Measurements from ENCODE around the gene COA1. TPM values are rescaled to one million over a fixed set of nuclear protein-coding genes. Genes with fewer than 3 reads are reported as not detected.
A peak's percentile ranks its signal among the peaks of the same experiment; 100 is the strongest.

The COA1 gene
- total and polyA plus RNA-seq, 2 experiments from 2014 or later = 53.4 to 59.5 TPM

GRCh38 chr7:43650457-43651052 is 78.8 kb downstream of the COA1 start:
- Histone ChIP-seq H2AFZ (no peak overlapping the region), H3K4me1 (ENCODE audit: insufficient read depth) (peaks cover 55% of the 10 kb centered on the region), H3K9ac (peak overlapping the region; percentile 84), H3K79me2 (ENCODE audit: insufficient read depth) (peaks cover 44% of the 10 kb centered on the region), H3K4me3 (peak overlapping the region; percentile 36), H3K9me3 (ENCODE audit: low read depth) (no peaks in the 10 kb centered on the region), H4K20me1 (ENCODE audit: insufficient read depth) (no peaks in the 10 kb centered on the region), H3K27me3 (replicated peaks; ENCODE audit: insufficient read depth) (no peaks in the 10 kb centered on the region), H3K27ac (peak overlapping the region; percentile 99), H3F3A (ENCODE audit: insufficient read depth) (peaks cover 55% of the 10 kb centered on the region), H3K36me3 (ENCODE audit: low read depth) (no peaks in the 10 kb centered on the region), H3K4me2 (ENCODE audit: unreplicated experiment) (peak overlapping the region; percentile 75), H3K9me2 (ENCODE audit: insufficient read depth) (no peaks in the 10 kb centered on the region)
- in situ Hi-C loops (cut with MboI) = no loop called here
- 11 to 17% methylated on average over 9 of the region's 9 CpGs for WGBS, 2 experiments (ENCODE audit: low coverage in 1 of 2, low lambda C conversion rate in 2 of 2, missing lambda C conversion rate in 2 of 2)
- TF ChIP-seq EZH2 (IDR thresholded peaks at IDR 0.05; ENCODE audit: insufficient read depth, poor library complexity, severe bottlenecking) (no peak), EZH2phosphoT487 (IDR thresholded peaks at IDR 0.05; ENCODE audit: insufficient read depth, low read depth) (no peak)
- DNase-seq = peak; percentile 91

DNA sequence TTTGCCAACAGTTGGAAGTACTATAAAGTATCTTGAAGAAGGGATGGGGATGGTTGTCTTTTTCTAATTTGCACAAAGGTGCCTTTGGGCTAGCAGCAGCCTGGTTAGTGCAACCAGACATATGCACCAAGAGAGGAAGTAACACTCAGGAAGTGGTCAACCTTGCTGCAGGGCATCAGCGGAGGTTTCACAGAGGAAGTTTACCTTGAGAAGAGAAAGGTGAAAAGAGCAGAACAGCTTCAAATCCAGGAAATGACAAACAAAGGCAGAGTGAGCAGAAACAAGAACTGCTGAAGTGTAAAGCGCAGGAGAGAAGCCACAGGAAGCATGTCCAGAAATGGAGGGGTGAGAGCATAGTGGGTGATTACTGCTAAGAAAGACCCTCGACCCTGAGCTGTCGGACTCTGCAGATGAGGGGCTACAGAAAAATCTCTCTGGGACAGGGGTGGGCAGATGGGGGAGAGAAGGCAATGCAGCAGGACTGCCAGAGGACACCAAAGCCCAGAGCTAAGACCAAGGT is 79.5 kb downstream of the COA1 start:
- H3K9me3 ChIP-seq (ENCODE audit: low read depth) = no peaks in the 10 kb centered on the region
- in situ Hi-C loops (cut with MboI) = no loop called here
- peak overlapping the region; percentile 99 for H3K27ac ChIP-seq
- peaks cover 61% of the 10 kb centered on the region for H3F3A ChIP-seq (ENCODE audit: insufficient read depth)
- TF ChIP-seq EZH2 (IDR thresholded peaks at IDR 0.05; ENCODE audit: insufficient read depth, poor library complexity, severe bottlenecking) (no peak), EZH2phosphoT487 (IDR thresholded peaks at IDR 0.05; ENCODE audit: insufficient read depth, low read depth) (no peak)
- 68 to 72% methylated on average over 4 of the region's 4 CpGs for WGBS, 2 experiments (ENCODE audit: low coverage in 1 of 2, low lambda C conversion rate in 2 of 2, missing lambda C conversion rate in 2 of 2)
- no peak overlapping the region for H2AFZ ChIP-seq
- H3K36me3 ChIP-seq (ENCODE audit: low read depth) = no peaks in the 10 kb centered on the region
- H3K9me2 ChIP-seq (ENCODE audit: insufficient read depth) = no peaks in the 10 kb centered on the region
- peak overlapping the region; percentile 75 for H3K4me2 ChIP-seq (ENCODE audit: unreplicated experiment)
- H3K4me1 ChIP-seq (ENCODE audit: insufficient read depth) = peaks cover 58% of the 10 kb centered on the region
- no peaks in the 10 kb centered on the region for H3K27me3 ChIP-seq (replicated peaks; ENCODE audit: insufficient read depth)
- H3K4me3 ChIP-seq = peak overlapping the region; percentile 36; the same call in 1 of the 2 replicates
- DNase-seq = no peak
- H3K9ac ChIP-seq = peak overlapping the region; percentile 84
- H3K79me2 ChIP-seq (ENCODE audit: insufficient read depth) = peaks cover 38% of the 10 kb centered on the region
- H4K20me1 ChIP-seq (ENCODE audit: insufficient read depth) = no peaks in the 10 kb centered on the region

GRCh38 chr7:43648473-43649406 is 80.6 kb downstream of the COA1 start:
- TF ChIP-seq EZH2phosphoT487 (IDR thresholded peaks at IDR 0.05; ENCODE audit: insufficient read depth, low read depth) (no peak), EZH2 (IDR thresholded peaks at IDR 0.05; ENCODE audit: insufficient read depth, poor library complexity, severe bottlenecking) (no peak)
- H2AFZ ChIP-seq = no peak overlapping the region
- peak; percentile 73 for DNase-seq
- H3K4me1 ChIP-seq (ENCODE audit: insufficient read depth) = peaks cover 58% of the 10 kb centered on the region
- in situ Hi-C loops (cut with MboI) = no loop called here
- no peaks in the 10 kb centered on the region for H3K36me3 ChIP-seq (ENCODE audit: low read depth)
- H3K9me3 ChIP-seq (ENCODE audit: low read depth) = no peaks in the 10 kb centered on the region
- peak overlapping the region; percentile 75 for H3K4me2 ChIP-seq (ENCODE audit: unreplicated experiment)
- H3K27ac ChIP-seq = peak overlapping the region; percentile 99
- H3F3A ChIP-seq (ENCODE audit: insufficient read depth) = peaks cover 67% of the 10 kb centered on the region
- H3K79me2 ChIP-seq (ENCODE audit: insufficient read depth) = peaks cover 28% of the 10 kb centered on the region
- H3K4me3 ChIP-seq = peak overlapping the region; percentile 33
- no peaks in the 10 kb centered on the region for H3K27me3 ChIP-seq (replicated peaks; ENCODE audit: insufficient read depth)
- H3K9me2 ChIP-seq (ENCODE audit: insufficient read depth) = no peaks in the 10 kb centered on the region
- H4K20me1 ChIP-seq (ENCODE audit: insufficient read depth) = no peaks in the 10 kb centered on the region
- WGBS, 2 experiments (ENCODE audit: low coverage in 1 of 2, low lambda C conversion rate in 2 of 2, missing lambda C conversion rate in 2 of 2) = 7 to 8% methylated on average over 8 of the region's 8 CpGs
- peak overlapping the region; percentile 84 for H3K9ac ChIP-seq

DNA sequence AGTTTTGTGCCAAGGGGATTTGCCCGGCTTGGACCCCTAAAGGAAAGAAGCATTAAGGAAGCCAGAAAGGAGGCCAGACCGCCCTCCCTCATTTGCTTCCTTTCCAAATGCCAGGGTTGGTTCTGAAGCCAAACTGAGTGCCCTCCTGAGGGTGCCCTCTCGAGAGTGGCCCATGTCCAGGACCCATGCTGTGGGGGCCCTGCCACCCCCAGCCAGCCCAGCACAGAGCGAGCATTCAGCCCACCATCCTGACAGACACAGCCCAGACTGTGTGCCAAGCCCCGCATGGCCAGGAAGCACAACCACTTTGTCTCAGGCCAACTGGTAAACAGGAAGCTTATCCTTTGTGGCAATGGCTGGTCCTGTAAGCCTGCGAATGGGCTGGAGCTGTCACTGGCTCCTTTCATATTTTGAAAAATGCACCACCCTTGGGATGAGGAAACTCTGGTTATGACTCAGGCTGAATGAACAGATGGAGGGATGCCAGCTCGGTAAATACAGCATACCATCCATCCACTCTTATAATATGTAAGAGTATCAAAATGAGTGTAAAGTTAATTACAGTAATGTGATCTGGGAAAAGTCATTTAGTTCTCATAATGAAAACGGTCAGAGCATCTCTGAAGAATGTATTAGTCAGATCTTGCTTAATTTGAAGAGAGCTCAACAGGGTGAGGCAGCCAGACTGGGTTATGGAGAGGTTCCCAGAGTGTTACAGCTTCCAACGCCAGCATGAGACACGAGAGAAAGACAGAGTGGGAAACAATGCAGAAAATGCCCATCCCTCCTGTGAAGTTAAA is 81.5 kb downstream of the COA1 start:
- Histone ChIP-seq H4K20me1 (ENCODE audit: insufficient read depth) (no peaks in the 10 kb centered on the region), H3K27me3 (replicated peaks; ENCODE audit: insufficient read depth) (no peaks in the 10 kb centered on the region), H3K9ac (peak overlapping the region; percentile 88), H3K79me2 (ENCODE audit: insufficient read depth) (peaks cover 21% of the 10 kb centered on the region), H3F3A (ENCODE audit: insufficient read depth) (peaks cover 67% of the 10 kb centered on the region), H3K27ac (peak overlapping the region; percentile 99), H3K4me1 (ENCODE audit: insufficient read depth) (peaks cover 58% of the 10 kb centered on the region), H2AFZ (no peak overlapping the region), H3K9me2 (ENCODE audit: insufficient read depth) (no peaks in the 10 kb centered on the region), H3K4me2 (ENCODE audit: unreplicated experiment) (peak overlapping the region; percentile 76), H3K36me3 (ENCODE audit: low read depth) (no peaks in the 10 kb centered on the region), H3K9me3 (ENCODE audit: low read depth) (no peaks in the 10 kb centered on the region), H3K4me3 (peak overlapping the region; percentile 53)
- 2% methylated on average over 9 to 10 of the region's 10 CpGs for WGBS, 2 experiments (ENCODE audit: low coverage in 1 of 2, low lambda C conversion rate in 2 of 2, missing lambda C conversion rate in 2 of 2)
- TF ChIP-seq EZH2 (IDR thresholded peaks at IDR 0.05; ENCODE audit: insufficient read depth, poor library complexity, severe bottlenecking) (no peak), EZH2phosphoT487 (IDR thresholded peaks at IDR 0.05; ENCODE audit: insufficient read depth, low read depth) (peak; percentile 77; the same call in 1 of the 2 replicates)
- DNase-seq = peak; percentile 99
- in situ Hi-C loops (cut with MboI) = no loop called here
